Measurements from ENCODE around the gene F11R. TPM values are rescaled to one million over a fixed set of nuclear protein-coding genes. Genes with fewer than 3 reads are reported as not detected.
A peak's percentile ranks its signal among the peaks of the same experiment; 100 is the strongest.
"Not testable (repeated sequence)": the region's sequence is repeated elsewhere in the genome, so short reads cannot be mapped to it uniquely, and the experiment has no call there.

F11R gene
- total RNA-seq, 1 experiment from 2014 or later, result 173 TPM

DNA sequence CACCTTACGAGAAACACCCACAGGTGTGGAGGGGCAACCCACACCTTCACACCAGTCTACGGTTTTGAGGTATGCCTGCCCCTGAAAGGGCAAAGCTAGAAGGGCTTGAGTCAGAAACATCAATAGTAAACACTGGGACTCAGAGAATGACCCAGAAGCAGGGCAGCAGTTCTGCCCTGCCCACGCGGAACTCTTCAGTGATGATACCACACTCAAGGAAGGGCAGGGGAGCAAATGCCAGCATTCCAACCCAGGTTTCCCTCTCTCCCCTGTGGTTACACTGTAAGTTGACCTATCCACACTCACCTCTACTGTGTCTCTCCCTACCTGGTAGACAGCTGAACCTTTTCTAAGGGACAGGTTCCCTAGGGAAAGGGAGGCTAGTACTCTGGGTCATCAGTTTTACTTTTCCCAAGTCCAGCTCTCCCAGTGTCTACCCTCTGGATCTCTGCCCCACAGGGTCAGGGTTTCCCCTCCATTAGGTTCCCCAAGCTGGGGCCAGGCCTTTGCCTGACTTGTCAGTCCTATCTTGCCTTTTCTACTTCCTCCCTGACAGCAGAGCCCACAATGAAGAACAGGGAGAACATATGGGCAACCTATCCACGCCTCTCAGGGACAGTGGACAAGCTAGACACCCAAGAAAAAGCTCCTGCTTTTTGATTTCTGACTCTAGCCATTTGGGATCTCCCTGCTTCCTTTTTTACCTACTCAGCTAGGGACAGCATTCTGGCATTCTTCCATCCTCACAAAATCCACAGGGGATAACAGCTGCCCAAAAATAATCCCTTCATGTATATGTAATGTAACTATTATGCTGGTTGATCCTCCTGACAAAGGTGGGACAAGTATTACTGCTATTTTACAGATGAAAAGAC is 3.0 kb downstream of the F11R start:
- TF ChIP-seq, protein P1, sequence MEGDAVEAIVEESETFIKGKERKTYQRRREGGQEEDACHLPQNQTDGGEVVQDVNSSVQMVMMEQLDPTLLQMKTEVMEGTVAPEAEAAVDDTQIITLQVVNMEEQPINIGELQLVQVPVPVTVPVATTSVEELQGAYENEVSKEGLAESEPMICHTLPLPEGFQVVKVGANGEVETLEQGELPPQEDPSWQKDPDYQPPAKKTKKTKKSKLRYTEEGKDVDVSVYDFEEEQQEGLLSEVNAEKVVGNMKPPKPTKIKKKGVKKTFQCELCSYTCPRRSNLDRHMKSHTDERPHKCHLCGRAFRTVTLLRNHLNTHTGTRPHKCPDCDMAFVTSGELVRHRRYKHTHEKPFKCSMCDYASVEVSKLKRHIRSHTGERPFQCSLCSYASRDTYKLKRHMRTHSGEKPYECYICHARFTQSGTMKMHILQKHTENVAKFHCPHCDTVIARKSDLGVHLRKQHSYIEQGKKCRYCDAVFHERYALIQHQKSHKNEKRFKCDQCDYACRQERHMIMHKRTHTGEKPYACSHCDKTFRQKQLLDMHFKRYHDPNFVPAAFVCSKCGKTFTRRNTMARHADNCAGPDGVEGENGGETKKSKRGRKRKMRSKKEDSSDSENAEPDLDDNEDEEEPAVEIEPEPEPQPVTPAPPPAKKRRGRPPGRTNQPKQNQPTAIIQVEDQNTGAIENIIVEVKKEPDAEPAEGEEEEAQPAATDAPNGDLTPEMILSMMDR (IDR thresholded peaks at IDR 0.05; ENCODE audit: unreplicated experiment), result no peak
- CTCF ChIA-PET, result interaction anchor here (0.8 to 1.4 kb wide), 3 partner anchors 21 to 27 kb away, joined by 3 to 5 read pairs (median 4); no protein-coding TSS in a partner anchor
- Mint-ChIP-seq H3K27me3 (ENCODE audit: unreplicated experiment) (no peaks in the 10 kb centered on the region), H3K9me3 (ENCODE audit: low read depth, unreplicated experiment) (no peaks in the 10 kb centered on the region), H3K4me1 (ENCODE audit: low read depth, unreplicated experiment) (peaks cover 64% of the 10 kb centered on the region), H3K4me3 (ENCODE audit: low read depth, unreplicated experiment) (peak overlapping the region; percentile 91), H3K36me3 (ENCODE audit: insufficient read depth, unreplicated experiment) (peaks cover 75% of the 10 kb centered on the region), H3K27ac (ENCODE audit: unreplicated experiment) (peak overlapping the region; percentile 85)
- intact Hi-C loops (cut with micrococcal nuclease; ENCODE audit: unreplicated experiment), result no loop called here
- BruUV-seq (replicated peaks), result no TSS peak
- no peak for DNase-seq

DNA sequence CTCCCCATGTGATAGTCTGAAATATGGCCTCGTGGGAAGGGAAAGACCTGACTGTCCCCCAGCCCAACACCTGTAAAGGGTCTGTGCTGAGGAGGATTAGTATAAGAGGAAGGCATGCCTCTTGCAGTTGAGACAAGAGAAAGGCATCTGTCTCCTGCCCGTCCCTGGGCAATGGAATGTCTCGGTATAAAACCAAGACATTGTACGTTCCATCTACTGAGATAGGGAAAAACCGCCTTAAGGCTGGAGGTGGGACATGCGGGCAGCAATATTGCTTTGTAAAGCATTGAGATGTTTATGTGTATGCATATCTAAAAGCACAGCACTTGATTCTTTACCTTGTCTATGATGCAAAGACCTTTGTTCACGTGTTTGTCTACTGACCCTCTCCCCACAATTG is 3.8 kb downstream of the F11R start:
- DNase-seq; intact Hi-C loops (cut with micrococcal nuclease; ENCODE audit: unreplicated experiment); CTCF ChIA-PET; H3K9me3 Mint-ChIP-seq (ENCODE audit: low read depth, unreplicated experiment); H3K27me3 Mint-ChIP-seq (ENCODE audit: unreplicated experiment); BruUV-seq (replicated peaks): not testable (repeated sequence)
- peaks cover 72% of the 10 kb centered on the region for H3K36me3 Mint-ChIP-seq (ENCODE audit: insufficient read depth, unreplicated experiment)
- H3K4me3 Mint-ChIP-seq (ENCODE audit: low read depth, unreplicated experiment), result peak overlapping the region; percentile 91
- H3K27ac Mint-ChIP-seq (ENCODE audit: unreplicated experiment), result peak overlapping the region; percentile 85
- peaks cover 60% of the 10 kb centered on the region for H3K4me1 Mint-ChIP-seq (ENCODE audit: low read depth, unreplicated experiment)

DNA sequence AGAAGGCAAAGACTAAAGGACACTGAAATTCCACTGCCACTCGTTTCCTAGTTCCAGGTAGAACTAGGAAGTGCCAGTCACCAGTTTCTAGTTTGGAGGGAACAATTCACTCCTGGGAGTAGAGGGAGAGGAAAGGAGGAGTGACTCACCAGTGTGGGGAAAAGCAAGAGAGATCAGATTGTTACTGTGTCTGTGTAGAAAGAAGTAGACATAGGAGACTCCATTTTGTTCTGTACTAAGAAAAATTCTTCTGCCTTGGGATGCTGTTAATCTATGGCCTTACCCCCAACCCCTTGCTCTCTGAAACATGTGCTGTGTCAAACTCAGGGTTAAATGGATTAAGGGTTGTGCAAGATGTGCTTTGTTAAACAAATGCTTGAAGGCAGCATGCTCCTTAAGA is 4.3 kb downstream of the F11R start:
- CTCF ChIA-PET, result not testable (repeated sequence)
- peak overlapping the region; percentile 21 for H3K27ac Mint-ChIP-seq (ENCODE audit: unreplicated experiment)
- peak overlapping the region; percentile 2 for H3K4me3 Mint-ChIP-seq (ENCODE audit: low read depth, unreplicated experiment)

DNA sequence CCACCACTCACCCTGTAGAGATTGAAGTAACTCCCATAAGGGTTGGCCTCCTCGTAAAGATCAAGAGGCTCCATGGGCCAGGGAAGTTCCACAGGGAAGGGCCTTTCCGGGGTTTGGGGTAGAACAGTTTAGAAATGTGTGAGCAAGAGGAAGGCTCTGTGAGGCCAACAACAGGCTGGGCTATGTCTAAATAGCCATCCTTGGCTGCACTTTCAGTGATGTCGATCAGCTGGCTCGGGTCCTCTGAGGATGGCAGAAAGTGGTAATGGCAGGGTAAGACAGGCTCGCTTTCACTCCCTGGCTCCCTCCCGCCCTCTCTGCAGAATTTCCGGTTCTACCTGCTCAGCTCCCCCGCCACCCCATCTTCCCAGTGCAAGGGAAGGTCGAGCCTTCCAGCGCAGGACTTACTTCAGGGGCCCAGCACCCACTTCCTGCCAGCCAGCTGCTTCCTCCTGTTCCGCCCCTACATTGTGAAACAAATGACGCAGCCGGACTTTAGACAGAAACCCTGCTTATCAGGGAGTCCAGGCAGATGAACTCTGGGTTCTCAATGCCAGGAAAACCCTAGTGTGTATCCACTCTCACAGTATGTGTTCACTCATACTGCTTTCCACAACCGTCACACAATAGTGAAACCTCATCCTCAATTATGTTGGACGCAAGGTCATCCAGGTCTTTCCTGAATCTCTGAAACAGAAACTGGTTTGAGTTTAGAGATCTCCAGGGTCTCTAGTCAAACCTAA is 7.3 kb downstream of the F11R start:
- intact Hi-C loops (cut with micrococcal nuclease; ENCODE audit: unreplicated experiment), result loop anchor here (2.0 kb wide), 1 partner anchor 31 kb away; the partner anchor contains the start of gene USF1
- Mint-ChIP-seq H3K9me3 (ENCODE audit: low read depth, unreplicated experiment) (no peaks in the 10 kb centered on the region), H3K4me3 (ENCODE audit: low read depth, unreplicated experiment) (peak overlapping the region; percentile 44), H3K36me3 (ENCODE audit: insufficient read depth, unreplicated experiment) (peaks cover 56% of the 10 kb centered on the region), H3K27me3 (ENCODE audit: unreplicated experiment) (no peaks in the 10 kb centered on the region), H3K27ac (ENCODE audit: unreplicated experiment) (peak overlapping the region; percentile 95), H3K4me1 (ENCODE audit: low read depth, unreplicated experiment) (peaks cover 60% of the 10 kb centered on the region)
- CTCF ChIA-PET, result interaction anchor here (0.6 to 1.6 kb wide), 5 partner anchors 16 to 84 kb away, joined by 5 to 10 read pairs (median 7); no protein-coding TSS in a partner anchor
- DNase-seq, result peak; percentile 94
- no TSS peak for BruUV-seq (replicated peaks)
- TF ChIP-seq, protein P1 (IDR thresholded peaks at IDR 0.05; ENCODE audit: unreplicated experiment), result no peak

More for the DNA sequence above, 4.3 kb downstream of the F11R start:
- Mint-ChIP-seq H3K36me3 (ENCODE audit: insufficient read depth, unreplicated experiment) (peaks cover 72% of the 10 kb centered on the region), H3K4me1 (ENCODE audit: low read depth, unreplicated experiment) (peaks cover 62% of the 10 kb centered on the region)
- H3K27me3 Mint-ChIP-seq (ENCODE audit: unreplicated experiment); BruUV-seq (replicated peaks); H3K9me3 Mint-ChIP-seq (ENCODE audit: low read depth, unreplicated experiment); intact Hi-C loops (cut with micrococcal nuclease; ENCODE audit: unreplicated experiment); DNase-seq: not testable (repeated sequence)

DNA sequence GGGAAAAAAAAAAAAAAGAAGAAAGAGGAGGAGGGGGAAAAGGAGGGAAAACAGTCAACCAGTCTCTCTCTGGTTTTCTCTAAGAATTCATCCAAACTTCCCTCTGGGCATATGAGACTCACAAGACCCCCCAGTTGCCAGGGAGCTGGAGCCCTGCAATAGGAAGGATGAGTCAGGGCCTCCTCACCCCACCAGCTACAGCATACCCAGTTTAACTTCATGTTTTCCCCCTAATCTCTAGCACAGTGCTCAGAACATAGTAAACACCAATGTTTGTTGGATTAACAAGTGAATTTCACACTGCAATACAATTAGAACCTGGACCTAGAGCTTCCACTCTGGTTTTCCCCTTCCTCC is 7.8 kb downstream of the F11R start:
- CTCF ChIA-PET, result interaction anchor here (0.6 to 1.6 kb wide), 4 partner anchors 15 to 84 kb away, joined by 5 to 10 read pairs (median 8); no protein-coding TSS in a partner anchor
- Mint-ChIP-seq H3K9me3 (ENCODE audit: low read depth, unreplicated experiment) (no peaks in the 10 kb centered on the region), H3K36me3 (ENCODE audit: insufficient read depth, unreplicated experiment) (peaks cover 51% of the 10 kb centered on the region), H3K4me1 (ENCODE audit: low read depth, unreplicated experiment) (peaks cover 59% of the 10 kb centered on the region), H3K27me3 (ENCODE audit: unreplicated experiment) (no peaks in the 10 kb centered on the region), H3K27ac (ENCODE audit: unreplicated experiment) (peak overlapping the region; percentile 95), H3K4me3 (ENCODE audit: low read depth, unreplicated experiment) (peak overlapping the region; percentile 44)
- intact Hi-C loops (cut with micrococcal nuclease; ENCODE audit: unreplicated experiment), result loop anchor here (2.0 kb wide), 1 partner anchor 32 kb away; the partner anchor contains the start of gene USF1
- TF ChIP-seq, protein P1 (IDR thresholded peaks at IDR 0.05; ENCODE audit: unreplicated experiment), result no peak
- no peak for DNase-seq
- BruUV-seq (replicated peaks), result no TSS peak
